HepG2 (cell line): ENCODE results near the gene PCOLCE2. TPM values are rescaled to one million over a fixed set of nuclear protein-coding genes. Genes with fewer than 3 reads are reported as not detected.
A peak's percentile ranks its signal among the peaks of the same experiment; 100 is the strongest.

Experiments used
- ARID3A ChIP-seq: IDR thresholded peaks from 2 replicates; pipeline ENCODE4 v1.6.1; 2012; ENCODE audit warnings: low read depth, low read length, improper control_type of control experiment
- CEBPG ChIP-seq: IDR thresholded peaks from 2 replicates; pipeline ENCODE4 v1.6.1; 2016
- FOXO1 ChIP-seq: sonication (generic); formaldehyde crosslinking; IDR thresholded peaks from 2 replicates; pipeline ENCODE4 v1.4.0; 2020; ENCODE audit warnings: missing genetic modification reagents
- IKZF5 ChIP-seq: IDR thresholded peaks from 2 replicates; pipeline ENCODE4 v1.6.1; 2018; ENCODE audit warnings: missing genetic modification reagents, mild to moderate bottlenecking, missing compliant biosample characterization
- IRF2 ChIP-seq: IDR thresholded peaks from 2 replicates; pipeline ENCODE4 v1.6.1; 2018; ENCODE audit warnings: missing genetic modification reagents, missing compliant biosample characterization
- KAT8 ChIP-seq: IDR thresholded peaks from 2 replicates; pipeline ENCODE4 v1.6.1; 2016; ENCODE audit warnings: missing genetic modification reagents, missing compliant biosample characterization
- KDM4B ChIP-seq: sonication (generic); formaldehyde crosslinking; IDR thresholded peaks from 2 replicates; pipeline ENCODE4 v1.4.0; 2020; ENCODE audit warnings: missing genetic modification reagents
- MIXL1 ChIP-seq: IDR thresholded peaks from 2 replicates; pipeline ENCODE4 v1.6.1; 2016
- MXD3 ChIP-seq: IDR thresholded peaks from 2 replicates; pipeline ENCODE4 v1.6.1; 2016; ENCODE audit warnings: mild to moderate bottlenecking, missing biosample characterization, missing genetic modification reagents
- PAXIP1 ChIP-seq: sonication (generic); formaldehyde crosslinking; conservative IDR thresholded peaks from 2 replicates; pipeline ENCODE4 v1.4.0; 2020; ENCODE audit warnings: mild to moderate bottlenecking, missing genetic modification reagents, moderate library complexity
- PITX1 ChIP-seq: sonication (generic); formaldehyde crosslinking; IDR thresholded peaks from 2 replicates; pipeline ENCODE4 v1.5.1; 2020; ENCODE audit warnings: mild to moderate bottlenecking, missing genetic modification reagents
- SMAD3 ChIP-seq: sonication (generic); formaldehyde crosslinking; IDR thresholded peaks from 2 replicates; pipeline ENCODE4 v1.4.0; 2020; ENCODE audit warnings: missing genetic modification reagents
- SP140L ChIP-seq: sonication (generic); formaldehyde crosslinking; IDR thresholded peaks from 2 replicates; pipeline ENCODE4 v1.4.0; 2020; ENCODE audit warnings: missing genetic modification reagents, borderline replicate concordance
- XRCC5 ChIP-seq: fragments of 200-400 bp; formaldehyde crosslinking; optimal IDR thresholded peaks from 2 replicates; pipeline ENCODE3; 2017; ENCODE audit warnings: mild to moderate bottlenecking, low read length
- ZBTB4 ChIP-seq: sonication (generic); formaldehyde crosslinking; IDR thresholded peaks from 2 replicates; pipeline ENCODE4 v1.4.0; 2020; ENCODE audit warnings: missing genetic modification reagents, mild to moderate bottlenecking, borderline replicate concordance
- ZKSCAN8 ChIP-seq: IDR thresholded peaks from 2 replicates; pipeline ENCODE4 v1.6.1; 2016; ENCODE audit warnings: borderline replicate concordance, missing genetic modification reagents, missing compliant biosample characterization
- ZNF580 ChIP-seq: IDR thresholded peaks from 2 replicates; pipeline ENCODE4 v1.6.1; 2016; ENCODE audit warnings: low read depth, borderline replicate concordance
- ZNF598 ChIP-seq: sonication (generic); formaldehyde crosslinking; IDR thresholded peaks from 2 replicates; pipeline ENCODE4 v1.5.1; 2020; ENCODE audit warnings: mild to moderate bottlenecking, missing genetic modification reagents, borderline replicate concordance
- polyA plus RNA-seq, 8 experiments: library from polyadenylated mRNA; depleted of rRNA in 3 of 8; stranded (reverse) in 7 of 8; unstranded in 1 of 8; fragments of >200 nt; fragmentation: Illumina TruSeq in 4 of 8; extraction: Trizol in 4 of 8; gene quantifications; 2 replicates each; pipeline versions ENCODE4 v1.2.1 to v1.2.3, GENCODE V29; 2011 to 2016; ENCODE audit warnings: low read depth in 4 of 8, missing spikeins in 1 of 8, mixed read lengths in 1 of 8; ENCODE audit not compliant: insufficient read depth in 1 of 8
- total RNA-seq, 5 experiments: library from RNA; depleted of rRNA; stranded (reverse); fragments of >200 nt; fragmentation: Illumina TruSeq; extraction: Trizol; gene quantifications; 2 replicates each; pipeline ENCODE4 v1.2.3, GENCODE V29; 2016; ENCODE audit warnings: low read depth in 1 of 5

The PCOLCE2 gene
- total and polyA plus RNA-seq, 2 of the 13 experiments (the other 11 are each of a cell fraction or from before 2014, with no cell fraction given): 0.71 to 2.0 TPM

GRCh38 chr3:142828703-142829305 is 60.1 kb downstream of the PCOLCE2 start (continued):
- TF ChIP-seq ZBTB4 (CRISPR knock-in tag) (no peak), IKZF5 (CRISPR knock-in tag) (peak; percentile 55; the same call in 1 of the 2 replicates), ARID3A (0 out of 2 replicates have a peak, but pooled peaks have one; percentile 23), MXD3 (CRISPR knock-in tag) (0 out of 2 replicates have a peak, but pooled peaks have one; percentile 31), CEBPG (CRISPR knock-in tag) (peak; percentile 36; the same call in 1 of the 2 replicates), XRCC5 (peak; percentile 77), ZNF598 (0 out of 2 replicates have a peak, but pooled peaks have one; percentile 37), KAT8 (CRISPR knock-in tag) (peak; percentile 55), SMAD3 (0 out of 2 replicates have a peak, but pooled peaks have one; percentile 28), FOXO1 (CRISPR knock-in tag) (peak; percentile 45; the same call in 1 of the 2 replicates), PAXIP1 (CRISPR knock-in tag) (0 out of 2 replicates have a peak, but pooled peaks have one; percentile 16), KDM4B (CRISPR knock-in tag) (0 out of 2 replicates have a peak, but pooled peaks have one; percentile 45), ZNF580 (CRISPR knock-in tag) (peak; percentile 80; the same call in 1 of the 2 replicates), ZKSCAN8 (CRISPR knock-in tag) (peak; percentile 47; the same call in 1 of the 2 replicates), PITX1 (CRISPR knock-in tag) (peak; percentile 45; the same call in 1 of the 2 replicates), IRF2 (CRISPR knock-in tag) (peak; percentile 88), SP140L (CRISPR knock-in tag) (no peak; the same call in 1 of the 2 replicates), MIXL1 (CRISPR knock-in tag) (0 out of 2 replicates have a peak, but pooled peaks have one; percentile 59)
